Ovary (tissue), 9 donors: ENCODE data around the gene BACH2. TPM values are rescaled to one million over a fixed set of nuclear protein-coding genes. Genes with fewer than 3 reads are reported as not detected.
"Not testable (repeated sequence)": the region's sequence is repeated elsewhere in the genome, so short reads cannot be mapped to it uniquely, and the experiment has no call there.

Source experiments
- DNase-seq, 5 donors: peaks; one replicate each; pipeline ENCODE4 v3.0.0-alpha.2; 2019 to 2020
- H3K27ac ChIP-seq, 2 donors: fragments of 200-600 bp; one replicate each; pipeline versions ENCODE4 v1.5.1 to v1.8.0; 2019 to 2022
- H3K27me3 ChIP-seq: fragments of 200-600 bp; one replicate; pipeline ENCODE4 v1.8.0; 2022
- H3K36me3 ChIP-seq: fragments of 200-600 bp; sonication (generic); one replicate; pipeline ENCODE4 v1.5.1; 2019
- H3K4me1 ChIP-seq: one replicate; pipeline ENCODE4 v1.8.1; 2013; ENCODE audit warnings: mild to moderate bottlenecking, moderate library complexity; ENCODE audit not compliant: insufficient read depth
- H3K4me3 ChIP-seq: fragments of 200-600 bp; sonication (generic); one replicate; pipeline ENCODE4 v1.5.1; 2017
- H3K9me3 ChIP-seq, 2 donors: fragments of 200-600 bp in 1 of 2; sonication (generic) in 1 of 2; one replicate each; pipeline versions ENCODE4 v1.5.1 to v1.8.1; 2013 to 2019; ENCODE audit warnings: mild to moderate bottlenecking in 1 of 2, moderate library complexity in 1 of 2
- CTCF ChIP-seq, 3 donors: fragments of 450-650 bp in 2 of 3; fragments of 200-600 bp in 1 of 3; IDR thresholded peaks; one replicate each; pipeline versions ENCODE4 v1.5.1 to v1.8.0; 2016 to 2022; ENCODE audit warnings: antibody characterized with exemption in 3 of 3, mild to moderate bottlenecking in 1 of 3
- EP300 ChIP-seq: sonication (generic); formaldehyde crosslinking; IDR thresholded peaks from one replicate; pipeline ENCODE4 v1.6.1; 2017; ENCODE audit warnings: antibody characterized with exemption
- POLR2A ChIP-seq: fragments of 450-650 bp; IDR thresholded peaks from one replicate; pipeline ENCODE4 v1.6.1; 2017; ENCODE audit warnings: antibody characterized with exemption, mild to moderate bottlenecking, moderate library complexity
- WGBS, 3 donors: extraction: QIAGEN DNeasy Blood & Tissue Kit in 1 of 3; methylation state at CpG; one replicate each; pipeline versions ENCODE4 v1.1.5 to v1.1.7; 2013 to 2017; 5-methylcytosine and 5-hydroxymethylcytosine counted together
- intact Hi-C, 4 donors: fragments of 100-400 bp; cut with DNase I; formaldehyde crosslinking; loops; one replicate each; pipeline versions ENCODE4 v1.11.0 to v1.15.1; 2022 to 2023
- polyA plus RNA-seq, 2 donors: library from polyadenylated mRNA; stranded (reverse); fragments of 200-250 nt in 1 of 2; fragments of 350-450 nt in 1 of 2; fragmentation: Illumina TruSeq in 1 of 2; extraction: RNeasy Lipid Tissue Mini Kit (QIAGEN cat#74804) in 1 of 2; gene quantifications; one replicate each; pipeline ENCODE4 v1.2.3, GENCODE V29; 2013 to 2014
- total RNA-seq, 7 donors: library from RNA; depleted of rRNA in 2 of 7; stranded (reverse); fragments of >200 nt in 2 of 7; fragmentation: NEBNext Ultra II Directional in 3 of 7; extraction: Animal tissue kit (Norgen Biotek cat#: 25700) in 3 of 7; gene quantifications; one replicate each; pipeline versions ENCODE4 v1.1.0 to v1.2.4, GENCODE V29; 2016 to 2023
- donor health status: DM: no; HTN: no; CAD: no; lungs with moderate emphysema.
- donor health status: DM: no; HTN: no; CAD: no.
- donor health status: Bipolar disorder and iron deficiency.
- donor health status: DM: yes; HTN: yes; CAD: no.
- donor health status: DM: no; HTN: no; CAD: no.
- donor health status: DM: yes; HTN: yes; CAD: no.

The BACH2 gene
- total and polyA plus RNA-seq, 9 donors, result 2.6 to 19.2 (median 10.5) TPM

DNA sequence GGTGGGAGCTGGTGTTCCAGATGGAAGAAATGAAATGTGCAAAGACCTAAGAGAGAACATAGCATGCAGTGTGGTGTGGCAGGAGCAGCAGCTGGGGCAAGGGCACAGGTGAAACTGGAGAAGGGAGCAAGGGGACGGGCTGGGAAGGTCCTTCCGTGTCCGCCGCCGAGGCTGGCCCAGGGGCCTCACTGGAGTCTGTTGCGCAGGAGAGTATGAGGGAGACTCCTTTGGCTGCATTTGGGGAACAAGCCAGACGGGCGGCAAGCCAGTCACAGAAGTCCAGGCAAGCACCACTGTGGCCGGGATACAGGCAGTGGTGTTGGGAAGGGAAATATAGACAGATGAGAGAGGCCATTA is 324.6 kb downstream of the BACH2 start:
- intact Hi-C loops, result loop anchor here in 1 of 4 donors (10.0 kb wide), 1 partner anchor 423 kb away; no protein-coding TSS in a partner anchor
- no peak overlapping the region for H3K27ac ChIP-seq
- no peaks in the 10 kb centered on the region for H3K4me1 ChIP-seq
- H3K27me3 ChIP-seq, result no peaks in the 10 kb centered on the region
- DNase-seq, result no peak
- WGBS, 3 donors, result 91 to 99% (median 97%) methylated on average over 9 of the region's 9 CpGs
- TF ChIP-seq EP300 (no peak), POLR2A (no peak), CTCF (IDR thresholded peaks at IDR 0.05) (no peak)
- H3K9me3 ChIP-seq, result no peaks in the 10 kb centered on the region
- H3K36me3 ChIP-seq, result no peaks in the 10 kb centered on the region
- no peak overlapping the region for H3K4me3 ChIP-seq

DNA sequence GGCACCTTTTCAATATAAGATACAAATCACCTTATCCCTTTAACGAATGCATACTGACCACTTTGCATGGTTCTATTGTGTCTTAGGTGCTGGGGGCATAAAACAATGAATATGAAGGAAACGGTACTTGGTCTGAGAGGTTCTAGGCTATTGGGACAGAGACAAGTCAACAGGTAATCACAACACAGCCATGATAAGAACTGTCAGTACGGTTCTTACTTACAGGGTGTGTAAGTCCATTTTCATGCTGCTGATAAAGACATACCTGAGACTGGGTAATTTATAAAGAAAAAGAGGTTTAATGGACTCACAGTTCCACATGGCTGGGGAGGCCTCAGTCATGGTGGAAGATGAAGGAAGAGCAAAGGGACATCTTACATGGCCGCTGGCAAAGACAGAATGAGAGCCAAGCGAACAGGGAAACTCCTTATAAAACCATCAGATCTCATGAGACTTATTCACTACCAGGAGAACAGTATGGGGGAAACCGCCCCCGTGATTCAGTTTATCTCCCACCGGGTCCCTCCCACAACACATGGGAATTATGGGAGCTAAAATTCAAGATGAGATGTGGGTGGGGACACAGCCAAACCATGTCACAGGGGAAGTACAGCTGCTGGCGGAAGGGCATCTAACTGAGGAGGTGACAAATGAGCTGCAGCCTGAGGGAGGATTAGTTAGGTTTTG is 325.2 kb downstream of the BACH2 start:
- H3K4me3 ChIP-seq, DNase-seq, H3K27ac ChIP-seq, H3K9me3 ChIP-seq, H3K4me1 ChIP-seq, H3K27me3 ChIP-seq, H3K36me3 ChIP-seq: not testable (repeated sequence)
- intact Hi-C loops, result loop anchor here in 1 of 4 donors (10.0 kb wide), 1 partner anchor 423 kb away; no protein-coding TSS in a partner anchor
- WGBS, 3 donors, result 87 to 89% (median 87%) methylated on average over 9 of the region's 9 CpGs

- Histone ChIP-seq H3K36me3 (no peaks in the 10 kb centered on the region), H3K4me1 (no peaks in the 10 kb centered on the region), H3K4me3 (no peak overlapping the region), H3K27ac (no peak overlapping the region), H3K27me3 (no peaks in the 10 kb centered on the region), H3K9me3 (no peaks in the 10 kb centered on the region)
- WGBS, 3 donors, result 23 to 26% (median 24%) methylated on average over 8 of the region's 8 CpGs
- intact Hi-C loops, result loop anchor here in 1 of 4 donors (10.0 kb wide), 1 partner anchor 424 kb away; no protein-coding TSS in a partner anchor
- peak in 4 of 5 donors; percentile 8 to 41 (median 29) for DNase-seq
- TF ChIP-seq CTCF (IDR thresholded peaks at IDR 0.05), result peak in 1 of 3 donors; percentile 53
- TF ChIP-seq POLR2A, result no peak
Measured at GRCh38 chr6:89970609-89971337, 325.9 kb downstream of the BACH2 start.

- no peaks in the 10 kb centered on the region for H3K4me1 ChIP-seq
- no peaks in the 10 kb centered on the region for H3K9me3 ChIP-seq
- no peak overlapping the region for H3K27ac ChIP-seq
- no peaks in the 10 kb centered on the region for H3K36me3 ChIP-seq
- TF ChIP-seq CTCF (IDR thresholded peaks at IDR 0.05) (no peak), EP300 (no peak), POLR2A (no peak)
- no peak overlapping the region for H3K4me3 ChIP-seq
- WGBS, 3 donors, result 85 to 88% (median 87%) methylated on average over 7 of the region's 7 CpGs
- intact Hi-C loops, result loop anchor here in 1 of 4 donors (10.0 kb wide), 1 partner anchor 425 kb away; no protein-coding TSS in a partner anchor
- no peak for DNase-seq
- H3K27me3 ChIP-seq, result no peaks in the 10 kb centered on the region
Measured at GRCh38 chr6:89970072-89970471, 326.6 kb downstream of the BACH2 start.

DNA sequence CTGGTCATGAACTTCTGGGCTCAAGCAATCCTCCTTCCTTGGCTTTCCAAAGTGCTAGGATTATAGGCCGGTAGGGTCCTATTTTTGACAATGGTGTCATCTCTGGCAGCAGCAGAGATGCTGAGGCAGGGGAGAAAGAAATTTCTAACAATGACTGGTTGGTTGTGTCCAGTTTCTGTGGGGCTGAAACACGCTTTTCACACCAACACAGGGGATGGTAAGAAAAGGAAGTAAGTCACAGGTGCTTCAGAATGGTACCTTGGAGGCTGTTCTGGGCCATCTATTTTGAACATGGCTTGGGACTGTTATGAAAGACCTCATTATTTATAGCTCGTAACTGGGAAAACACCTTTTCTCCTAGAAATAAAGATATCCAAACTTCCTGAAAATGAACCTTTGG is 329.7 kb downstream of the BACH2 start:
- Histone ChIP-seq H3K4me3 (no peak overlapping the region), H3K36me3 (no peaks in the 10 kb centered on the region), H3K27ac (no peak overlapping the region), H3K4me1 (no peaks in the 10 kb centered on the region), H3K9me3 (no peaks in the 10 kb centered on the region), H3K27me3 (no peaks in the 10 kb centered on the region)
- intact Hi-C loops, result loop anchor here in 1 of 4 donors (10.0 kb wide), 1 partner anchor 428 kb away; no protein-coding TSS in a partner anchor
- no peak for DNase-seq
- 76 to 95% (median 80%) methylated on average over 3 of the region's 3 CpGs for WGBS, 3 donors
- TF ChIP-seq POLR2A, result no peak
- no peak for TF ChIP-seq CTCF (IDR thresholded peaks at IDR 0.05)
- TF ChIP-seq EP300, result no peak
